ENCODE data around the gene CALML3. TPM values are rescaled to one million over a fixed set of nuclear protein-coding genes. Genes with fewer than 3 reads are reported as not detected.

CALML3 gene
- total and polyA plus RNA-seq, 10 of the 15 experiments (the other 5 are each of a cell fraction or from before 2014, with no cell fraction given): not detected

DNA sequence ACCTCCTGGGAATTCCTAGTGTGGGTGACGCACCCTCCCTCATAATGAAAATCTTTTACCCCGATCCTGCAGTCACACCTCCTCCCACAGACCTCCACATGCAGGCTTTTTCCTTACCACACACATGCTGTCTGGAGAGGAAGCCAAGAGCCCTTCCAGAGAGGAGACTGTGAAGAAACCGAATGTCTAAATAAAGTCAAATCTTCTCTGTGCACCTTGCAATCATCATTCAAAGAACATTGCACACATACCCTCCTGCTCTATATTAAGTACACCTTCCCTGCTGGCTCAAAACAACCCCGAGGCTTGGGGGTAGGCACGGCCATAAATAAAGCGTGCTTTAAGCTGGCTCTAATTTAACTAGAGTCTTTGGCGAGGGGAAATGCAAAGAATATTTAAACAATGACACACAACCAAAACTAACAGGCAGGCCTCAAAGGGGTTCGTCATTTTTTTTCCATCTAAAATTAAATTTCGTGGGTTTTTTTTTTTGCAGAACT, 34.9 kb downstream of the CALML3 start (continued):
- TF ChIP-seq, protein P1, sequence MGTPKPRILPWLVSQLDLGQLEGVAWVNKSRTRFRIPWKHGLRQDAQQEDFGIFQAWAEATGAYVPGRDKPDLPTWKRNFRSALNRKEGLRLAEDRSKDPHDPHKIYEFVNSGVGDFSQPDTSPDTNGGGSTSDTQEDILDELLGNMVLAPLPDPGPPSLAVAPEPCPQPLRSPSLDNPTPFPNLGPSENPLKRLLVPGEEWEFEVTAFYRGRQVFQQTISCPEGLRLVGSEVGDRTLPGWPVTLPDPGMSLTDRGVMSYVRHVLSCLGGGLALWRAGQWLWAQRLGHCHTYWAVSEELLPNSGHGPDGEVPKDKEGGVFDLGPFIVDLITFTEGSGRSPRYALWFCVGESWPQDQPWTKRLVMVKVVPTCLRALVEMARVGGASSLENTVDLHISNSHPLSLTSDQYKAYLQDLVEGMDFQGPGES (IDR thresholded peaks at IDR 0.05): no peak
- TF ChIP-seq, protein P2, sequence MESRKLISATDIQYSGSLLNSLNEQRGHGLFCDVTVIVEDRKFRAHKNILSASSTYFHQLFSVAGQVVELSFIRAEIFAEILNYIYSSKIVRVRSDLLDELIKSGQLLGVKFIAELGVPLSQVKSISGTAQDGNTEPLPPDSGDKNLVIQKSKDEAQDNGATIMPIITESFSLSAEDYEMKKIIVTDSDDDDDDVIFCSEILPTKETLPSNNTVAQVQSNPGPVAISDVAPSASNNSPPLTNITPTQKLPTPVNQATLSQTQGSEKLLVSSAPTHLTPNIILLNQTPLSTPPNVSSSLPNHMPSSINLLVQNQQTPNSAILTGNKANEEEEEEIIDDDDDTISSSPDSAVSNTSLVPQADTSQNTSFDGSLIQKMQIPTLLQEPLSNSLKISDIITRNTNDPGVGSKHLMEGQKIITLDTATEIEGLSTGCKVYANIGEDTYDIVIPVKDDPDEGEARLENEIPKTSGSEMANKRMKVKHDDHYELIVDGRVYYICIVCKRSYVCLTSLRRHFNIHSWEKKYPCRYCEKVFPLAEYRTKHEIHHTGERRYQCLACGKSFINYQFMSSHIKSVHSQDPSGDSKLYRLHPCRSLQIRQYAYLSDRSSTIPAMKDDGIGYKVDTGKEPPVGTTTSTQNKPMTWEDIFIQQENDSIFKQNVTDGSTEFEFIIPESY (IDR thresholded peaks at IDR 0.05): no peak

DNA sequence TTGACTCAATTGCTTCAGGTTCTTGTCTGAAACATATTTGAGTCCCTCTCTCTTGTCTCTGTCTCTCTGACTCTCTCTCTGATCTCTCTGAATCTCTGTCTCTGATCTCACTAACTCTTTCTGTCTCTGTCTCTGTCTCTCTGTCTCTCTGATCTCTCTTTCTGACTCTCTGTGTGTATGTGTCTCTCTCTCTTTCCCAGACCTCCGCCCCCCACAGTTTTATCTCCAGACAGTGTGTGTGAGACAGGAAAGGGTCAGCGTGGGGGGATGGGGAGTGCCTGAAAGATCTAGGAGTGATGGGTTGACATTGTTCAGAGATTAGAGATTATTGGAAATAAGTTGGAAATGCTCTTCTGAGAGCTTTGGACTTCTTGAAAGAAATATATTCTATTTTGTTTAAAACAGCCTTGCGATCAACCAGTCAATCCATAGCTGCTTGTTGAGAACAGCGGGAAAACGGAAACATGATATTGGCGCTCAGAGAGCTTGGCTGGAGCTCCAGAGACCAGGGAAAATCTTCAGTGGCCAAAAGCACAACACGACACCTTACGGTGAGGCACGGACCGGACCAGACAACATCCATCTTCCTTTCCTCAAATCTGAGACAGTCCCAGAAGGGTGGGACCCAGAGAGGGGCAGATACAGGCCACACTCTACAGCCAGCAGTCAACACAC, 35.5 kb downstream of the CALML3 start:
- H3K4me3 ChIP-seq: no peak overlapping the region
- FAIRE-seq (no peak), DNase-seq (ENCODE audit: low read depth, low spot score) (no peak), ATAC-seq (no peak)
- H3K79me2 ChIP-seq (ENCODE audit: control insufficient read depth, insufficient read depth, low read length): no peaks in the 10 kb centered on the region
- H3K4me2 ChIP-seq (ENCODE audit: control insufficient read depth, insufficient read depth): no peak overlapping the region
- no peaks in the 10 kb centered on the region for H4K20me1 ChIP-seq (ENCODE audit: control insufficient read depth, insufficient read depth)
- ChIA-PET POLR2A (no interaction called here), RAD21 (ENCODE audit: unreplicated experiment) (interaction anchor here (0.6 kb wide), 1 partner anchor 25 kb away, joined by 3 read pairs; no protein-coding TSS in a partner anchor), SMC1A (ENCODE audit: uncharacterized antibody, unreplicated experiment) (no interaction called here), CTCF (interaction anchor here (1.3 kb wide), 1 partner anchor 118 kb away, joined by 3 read pairs; no protein-coding TSS in a partner anchor)
- in situ Hi-C loops (cut with MboI): no loop called here
- no peaks in the 10 kb centered on the region for H3K4me1 ChIP-seq (ENCODE audit: control insufficient read depth, insufficient read depth, low read length)
- H3K27ac ChIP-seq (ENCODE audit: control insufficient read depth, insufficient read depth): no peak overlapping the region
- peaks cover 7 to 8% of the 10 kb centered on the region in 2 experiments for H3K27me3 ChIP-seq (replicated peaks in 1 of 2; ENCODE audit: control insufficient read depth in 2 of 2, insufficient read depth in 2 of 2, low read length in 1 of 2)
- intact Hi-C loops (cut with micrococcal nuclease; ENCODE audit: unreplicated experiment): no loop called here
- no peaks in the 10 kb centered on the region for H3K36me3 ChIP-seq (ENCODE audit: control insufficient read depth in 2 of 2, insufficient read depth in 2 of 2, low read length in 1 of 2)
- 64% methylated on average over 10 of the region's 10 CpGs for WGBS (ENCODE audit: insufficient coverage, insufficient replicate concordance, low lambda C conversion rate, missing lambda C conversion rate)
- H2AFZ ChIP-seq (ENCODE audit: control insufficient read depth, low read depth, low read length): no peak overlapping the region
- BruUV-seq (replicated peaks): no TSS peak
- no peak overlapping the region for H3K9ac ChIP-seq (ENCODE audit: control insufficient read depth, insufficient read depth, low read length)
- H3K9me3 ChIP-seq (replicated peaks; ENCODE audit: control insufficient read depth, insufficient read depth, low read length): no peaks in the 10 kb centered on the region
- TF ChIP-seq KAT2A (conservative IDR thresholded peaks at IDR 0.05; ENCODE audit: control insufficient read depth, low read depth, low read length) (no peak), FOS (IDR thresholded peaks at IDR 0.05; ENCODE audit: borderline replicate concordance, extremely low read depth, insufficient read length) (no peak), RAD21 (IDR thresholded peaks at IDR 0.05; ENCODE audit: insufficient read depth, low read depth, low read length) (no peak)
- TF ChIP-seq, protein P3, sequence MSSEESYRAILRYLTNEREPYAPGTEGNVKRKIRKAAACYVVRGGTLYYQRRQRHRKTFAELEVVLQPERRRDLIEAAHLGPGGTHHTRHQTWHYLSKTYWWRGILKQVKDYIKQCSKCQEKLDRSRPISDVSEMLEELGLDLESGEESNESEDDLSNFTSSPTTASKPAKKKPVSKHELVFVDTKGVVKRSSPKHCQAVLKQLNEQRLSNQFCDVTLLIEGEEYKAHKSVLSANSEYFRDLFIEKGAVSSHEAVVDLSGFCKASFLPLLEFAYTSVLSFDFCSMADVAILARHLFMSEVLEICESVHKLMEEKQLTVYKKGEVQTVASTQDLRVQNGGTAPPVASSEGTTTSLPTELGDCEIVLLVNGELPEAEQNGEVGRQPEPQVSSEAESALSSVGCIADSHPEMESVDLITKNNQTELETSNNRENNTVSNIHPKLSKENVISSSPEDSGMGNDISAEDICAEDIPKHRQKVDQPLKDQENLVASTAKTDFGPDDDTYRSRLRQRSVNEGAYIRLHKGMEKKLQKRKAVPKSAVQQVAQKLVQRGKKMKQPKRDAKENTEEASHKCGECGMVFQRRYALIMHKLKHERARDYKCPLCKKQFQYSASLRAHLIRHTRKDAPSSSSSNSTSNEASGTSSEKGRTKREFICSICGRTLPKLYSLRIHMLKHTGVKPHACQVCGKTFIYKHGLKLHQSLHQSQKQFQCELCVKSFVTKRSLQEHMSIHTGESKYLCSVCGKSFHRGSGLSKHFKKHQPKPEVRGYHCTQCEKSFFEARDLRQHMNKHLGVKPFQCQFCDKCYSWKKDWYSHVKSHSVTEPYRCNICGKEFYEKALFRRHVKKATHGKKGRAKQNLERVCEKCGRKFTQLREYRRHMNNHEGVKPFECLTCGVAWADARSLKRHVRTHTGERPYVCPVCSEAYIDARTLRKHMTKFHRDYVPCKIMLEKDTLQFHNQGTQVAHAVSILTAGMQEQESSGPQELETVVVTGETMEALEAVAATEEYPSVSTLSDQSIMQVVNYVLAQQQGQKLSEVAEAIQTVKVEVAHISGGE (CRISPR knock-in tag; IDR thresholded peaks at IDR 0.05): no peak
- TF ChIP-seq, protein P4, sequence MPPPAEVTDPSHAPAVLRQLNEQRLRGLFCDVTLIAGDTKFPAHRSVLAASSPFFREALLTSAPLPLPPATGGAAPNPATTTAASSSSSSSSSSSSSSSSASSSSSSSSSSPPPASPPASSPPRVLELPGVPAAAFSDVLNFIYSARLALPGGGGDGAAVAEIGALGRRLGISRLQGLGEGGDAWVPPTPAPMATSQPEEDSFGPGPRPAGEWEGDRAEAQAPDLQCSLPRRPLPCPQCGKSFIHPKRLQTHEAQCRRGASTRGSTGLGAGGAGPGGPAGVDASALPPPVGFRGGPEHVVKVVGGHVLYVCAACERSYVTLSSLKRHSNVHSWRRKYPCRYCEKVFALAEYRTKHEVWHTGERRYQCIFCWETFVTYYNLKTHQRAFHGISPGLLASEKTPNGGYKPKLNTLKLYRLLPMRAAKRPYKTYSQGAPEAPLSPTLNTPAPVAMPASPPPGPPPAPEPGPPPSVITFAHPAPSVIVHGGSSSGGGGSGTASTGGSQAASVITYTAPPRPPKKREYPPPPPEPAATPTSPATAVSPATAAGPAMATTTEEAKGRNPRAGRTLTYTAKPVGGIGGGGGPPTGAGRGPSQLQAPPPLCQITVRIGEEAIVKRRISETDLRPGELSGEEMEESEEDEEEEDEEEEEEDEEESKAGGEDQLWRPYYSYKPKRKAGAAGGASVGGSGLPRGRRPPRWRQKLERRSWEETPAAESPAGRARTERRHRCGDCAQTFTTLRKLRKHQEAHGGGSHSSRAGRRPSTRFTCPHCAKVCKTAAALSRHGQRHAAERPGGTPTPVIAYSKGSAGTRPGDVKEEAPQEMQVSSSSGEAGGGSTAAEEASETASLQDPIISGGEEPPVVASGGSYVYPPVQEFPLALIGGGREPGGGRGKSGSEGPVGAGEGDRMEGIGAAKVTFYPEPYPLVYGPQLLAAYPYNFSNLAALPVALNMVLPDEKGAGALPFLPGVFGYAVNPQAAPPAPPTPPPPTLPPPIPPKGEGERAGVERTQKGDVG (CRISPR knock-in tag; IDR thresholded peaks at IDR 0.05): no peak
- TF ChIP-seq, protein P5, sequence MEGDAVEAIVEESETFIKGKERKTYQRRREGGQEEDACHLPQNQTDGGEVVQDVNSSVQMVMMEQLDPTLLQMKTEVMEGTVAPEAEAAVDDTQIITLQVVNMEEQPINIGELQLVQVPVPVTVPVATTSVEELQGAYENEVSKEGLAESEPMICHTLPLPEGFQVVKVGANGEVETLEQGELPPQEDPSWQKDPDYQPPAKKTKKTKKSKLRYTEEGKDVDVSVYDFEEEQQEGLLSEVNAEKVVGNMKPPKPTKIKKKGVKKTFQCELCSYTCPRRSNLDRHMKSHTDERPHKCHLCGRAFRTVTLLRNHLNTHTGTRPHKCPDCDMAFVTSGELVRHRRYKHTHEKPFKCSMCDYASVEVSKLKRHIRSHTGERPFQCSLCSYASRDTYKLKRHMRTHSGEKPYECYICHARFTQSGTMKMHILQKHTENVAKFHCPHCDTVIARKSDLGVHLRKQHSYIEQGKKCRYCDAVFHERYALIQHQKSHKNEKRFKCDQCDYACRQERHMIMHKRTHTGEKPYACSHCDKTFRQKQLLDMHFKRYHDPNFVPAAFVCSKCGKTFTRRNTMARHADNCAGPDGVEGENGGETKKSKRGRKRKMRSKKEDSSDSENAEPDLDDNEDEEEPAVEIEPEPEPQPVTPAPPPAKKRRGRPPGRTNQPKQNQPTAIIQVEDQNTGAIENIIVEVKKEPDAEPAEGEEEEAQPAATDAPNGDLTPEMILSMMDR (IDR thresholded peaks at IDR 0.05 in 2 of 3, conservative IDR thresholded peaks at IDR 0.05 in 1 of 3; ENCODE audit: control insufficient read depth in 2 of 3, extremely low read depth in 1 of 3, insufficient read depth in 1 of 3, low read depth in 3 of 3, low read length in 3 of 3): no peak

Data from GM12878 (cell line).